Smooth muscle cell (in vitro differentiated cells): ENCODE results near the gene TPK1. TPM values are rescaled to one million over a fixed set of nuclear protein-coding genes. Genes with fewer than 3 reads are reported as not detected.

Source experiments
- DNase-seq: peaks from one replicate; lab custom pipeline; 2025; ENCODE audit not compliant: unreplicated experiment; lab: John Stamatoyannopoulos, UW
- H2AFZ ChIP-seq: fragments of 200-600 bp; sonication (generic); 2 replicates; pipeline ENCODE4 v1.6.0; 2016; ENCODE audit warnings: antibody characterized with exemption, low read depth, mild to moderate bottlenecking
- H3F3A ChIP-seq: fragments of 200-600 bp; sonication (generic); 2 replicates; pipeline ENCODE4 v1.6.0; 2017; ENCODE audit warnings: antibody characterized with exemption, low read depth
- H3K27ac ChIP-seq: fragments of 200-600 bp; sonication (generic); 2 replicates; pipeline ENCODE4 v1.5.1; 2016; ENCODE audit warnings: low read depth, mild to moderate bottlenecking
- H3K27me3 ChIP-seq: fragments of 200-600 bp; sonication (generic); 2 replicates; pipeline ENCODE4 v1.6.1; 2016; ENCODE audit warnings: low read depth, mild to moderate bottlenecking
- H3K36me3 ChIP-seq: fragments of 200-600 bp; sonication (generic); 2 replicates; pipeline ENCODE4 v1.5.1; 2016; ENCODE audit warnings: low read depth
- H3K4me1 ChIP-seq: fragments of 200-600 bp; sonication (generic); 2 replicates; pipeline ENCODE4 v1.5.1; 2016; ENCODE audit warnings: low read depth
- H3K4me2 ChIP-seq: fragments of 200-600 bp; sonication (generic); 2 replicates; pipeline ENCODE4 v1.6.0; 2016; ENCODE audit warnings: mild to moderate bottlenecking
- H3K4me3 ChIP-seq: fragments of 200-600 bp; sonication (generic); 2 replicates; pipeline ENCODE4 v1.5.1; 2016; ENCODE audit warnings: mild to moderate bottlenecking
- H3K79me2 ChIP-seq: fragments of 200-600 bp; sonication (generic); 2 replicates; pipeline ENCODE4 v1.6.0; 2016; ENCODE audit warnings: low read depth, mild to moderate bottlenecking
- H3K9ac ChIP-seq: fragments of 200-600 bp; sonication (generic); 2 replicates; pipeline ENCODE4 v1.6.0; 2016; ENCODE audit warnings: low read depth
- H3K9me3 ChIP-seq: fragments of 200-600 bp; sonication (generic); replicated peaks from 2 replicates; pipeline ENCODE4 v1.5.1; 2016; ENCODE audit warnings: low read depth
- H4K20me1 ChIP-seq: fragments of 200-600 bp; sonication (generic); 2 replicates; pipeline ENCODE4 v1.6.0; 2016; ENCODE audit warnings: low read depth
- WGBS: methylation state at CpG from one replicate; pipeline ENCODE4 v1.1.7; 2016; ENCODE audit warnings: low lambda C conversion rate; 5-methylcytosine and 5-hydroxymethylcytosine counted together
- polyA plus RNA-seq: library from polyadenylated mRNA; unstranded; fragments of >200 nt; fragmentation: Nextera tagmentation; extraction: Ambion mirVana; gene quantifications from 2 replicates; pipeline ENCODE4 v1.2.1, GENCODE V29; 2016
- total RNA-seq: library from RNA; depleted of rRNA; stranded (reverse); fragments of >200 nt; gene quantifications from 2 replicates; pipeline ENCODE4 v1.2.3, GENCODE V29; 2014
- TF ChIP-seq, protein P1 (sequence below): fragments of 200-600 bp; sonication (generic); IDR thresholded peaks from 2 replicates; pipeline ENCODE4 v1.5.1; 2017; ENCODE audit warnings: borderline replicate concordance, mild to moderate bottlenecking, antibody characterized with exemption; ENCODE audit not compliant: insufficient read depth, poor library complexity, severe bottlenecking

The TPK1 gene
- total and polyA plus RNA-seq, 2 experiments from 2014 or later, result 1.2 to 1.9 TPM

DNA sequence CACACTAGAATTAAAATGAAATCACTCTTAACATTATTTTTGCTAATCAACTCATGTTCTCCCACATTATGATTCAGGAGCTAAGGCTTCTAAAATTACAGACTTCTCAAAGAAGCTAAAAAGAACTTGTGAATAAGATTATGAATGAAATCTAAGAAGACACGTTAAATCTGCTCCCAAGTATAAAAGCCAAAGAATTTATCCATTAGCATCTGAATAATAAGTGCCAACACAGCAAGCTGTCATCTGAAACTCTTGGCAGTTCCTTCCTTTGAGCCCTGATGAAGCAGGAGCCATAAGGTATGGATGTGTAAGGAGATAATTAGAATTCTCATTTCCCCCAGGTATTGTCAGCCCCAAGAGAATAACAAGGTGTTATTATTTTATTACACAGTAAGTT, 50.3 kb downstream of the TPK1 start:
- 73% methylated on average over 1 of the region's 1 CpG for WGBS
- Histone ChIP-seq H3K4me3 (no peak overlapping the region), H3K4me1 (no peaks in the 10 kb centered on the region), H3K9ac (no peak overlapping the region), H3K79me2 (no peaks in the 10 kb centered on the region), H3K36me3 (no peaks in the 10 kb centered on the region), H2AFZ (no peak overlapping the region), H3K9me3 (no peaks in the 10 kb centered on the region), H3F3A (no peaks in the 10 kb centered on the region), H3K27me3 (no peaks in the 10 kb centered on the region), H3K4me2 (no peak overlapping the region), H3K27ac (no peak overlapping the region), H4K20me1 (no peaks in the 10 kb centered on the region)
- no peak for DNase-seq
- TF ChIP-seq, protein P1, sequence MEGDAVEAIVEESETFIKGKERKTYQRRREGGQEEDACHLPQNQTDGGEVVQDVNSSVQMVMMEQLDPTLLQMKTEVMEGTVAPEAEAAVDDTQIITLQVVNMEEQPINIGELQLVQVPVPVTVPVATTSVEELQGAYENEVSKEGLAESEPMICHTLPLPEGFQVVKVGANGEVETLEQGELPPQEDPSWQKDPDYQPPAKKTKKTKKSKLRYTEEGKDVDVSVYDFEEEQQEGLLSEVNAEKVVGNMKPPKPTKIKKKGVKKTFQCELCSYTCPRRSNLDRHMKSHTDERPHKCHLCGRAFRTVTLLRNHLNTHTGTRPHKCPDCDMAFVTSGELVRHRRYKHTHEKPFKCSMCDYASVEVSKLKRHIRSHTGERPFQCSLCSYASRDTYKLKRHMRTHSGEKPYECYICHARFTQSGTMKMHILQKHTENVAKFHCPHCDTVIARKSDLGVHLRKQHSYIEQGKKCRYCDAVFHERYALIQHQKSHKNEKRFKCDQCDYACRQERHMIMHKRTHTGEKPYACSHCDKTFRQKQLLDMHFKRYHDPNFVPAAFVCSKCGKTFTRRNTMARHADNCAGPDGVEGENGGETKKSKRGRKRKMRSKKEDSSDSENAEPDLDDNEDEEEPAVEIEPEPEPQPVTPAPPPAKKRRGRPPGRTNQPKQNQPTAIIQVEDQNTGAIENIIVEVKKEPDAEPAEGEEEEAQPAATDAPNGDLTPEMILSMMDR, result no peak

DNA sequence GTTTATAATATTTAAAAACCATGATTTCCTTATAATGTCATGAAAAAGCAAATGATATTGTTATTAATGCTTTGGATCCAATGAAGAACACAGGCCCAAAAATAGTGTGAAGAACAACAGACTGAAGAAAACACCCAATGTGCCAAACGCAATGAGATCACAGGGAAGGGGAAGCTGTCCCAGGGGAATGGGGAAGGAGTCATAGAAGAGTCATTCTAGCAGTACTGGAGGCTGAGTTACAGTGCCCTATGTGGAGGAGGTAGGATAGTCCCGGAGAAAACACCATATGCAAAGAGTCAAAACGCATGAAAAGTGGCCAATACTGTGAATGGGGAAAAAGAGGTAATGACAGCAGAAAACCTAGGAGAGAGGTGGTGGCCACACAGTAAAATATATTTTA, 50.9 kb downstream of the TPK1 start:
- no peak for DNase-seq
- no peaks in the 10 kb centered on the region for H3F3A ChIP-seq
- TF ChIP-seq, protein P1, result no peak
- no peaks in the 10 kb centered on the region for H3K36me3 ChIP-seq
- no peak overlapping the region for H3K4me2 ChIP-seq
- no peaks in the 10 kb centered on the region for H3K4me1 ChIP-seq
- H2AFZ ChIP-seq, result no peak overlapping the region
- no peak overlapping the region for H3K27ac ChIP-seq
- WGBS, result 77% methylated on average over 3 of the region's 3 CpGs
- H3K4me3 ChIP-seq, result no peak overlapping the region
- no peak overlapping the region for H3K9ac ChIP-seq
- no peaks in the 10 kb centered on the region for H3K27me3 ChIP-seq
- H4K20me1 ChIP-seq, result no peaks in the 10 kb centered on the region
- H3K9me3 ChIP-seq, result no peaks in the 10 kb centered on the region
- no peaks in the 10 kb centered on the region for H3K79me2 ChIP-seq

DNA sequence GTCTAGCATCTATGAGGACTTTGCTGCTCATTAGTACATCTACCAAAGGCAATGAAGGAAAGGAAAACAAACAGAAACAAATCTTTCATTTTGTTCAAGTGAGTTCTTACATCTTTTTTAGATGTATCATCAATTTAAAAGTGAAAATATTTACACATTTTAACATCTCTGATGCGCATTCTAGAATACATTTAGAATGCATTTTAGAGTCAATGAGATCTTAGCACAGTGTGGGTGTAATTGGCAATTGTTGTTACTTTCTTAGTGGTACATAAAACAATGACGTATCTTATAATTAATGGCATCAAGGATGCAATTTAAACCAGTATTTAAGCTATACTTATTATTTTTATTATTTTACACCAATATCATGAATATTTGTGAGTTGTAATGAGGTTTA, 51.4 kb downstream of the TPK1 start:
- Histone ChIP-seq H3K4me3 (no peak overlapping the region), H3F3A (no peaks in the 10 kb centered on the region), H3K4me2 (no peak overlapping the region), H3K9ac (no peak overlapping the region), H3K79me2 (no peaks in the 10 kb centered on the region), H3K36me3 (no peaks in the 10 kb centered on the region), H3K4me1 (no peaks in the 10 kb centered on the region), H3K27ac (no peak overlapping the region), H3K9me3 (no peaks in the 10 kb centered on the region), H4K20me1 (no peaks in the 10 kb centered on the region), H2AFZ (no peak overlapping the region), H3K27me3 (no peaks in the 10 kb centered on the region)
- no peak for DNase-seq
- 96% methylated on average over 2 of the region's 2 CpGs for WGBS
- TF ChIP-seq, protein P1, result no peak

DNA sequence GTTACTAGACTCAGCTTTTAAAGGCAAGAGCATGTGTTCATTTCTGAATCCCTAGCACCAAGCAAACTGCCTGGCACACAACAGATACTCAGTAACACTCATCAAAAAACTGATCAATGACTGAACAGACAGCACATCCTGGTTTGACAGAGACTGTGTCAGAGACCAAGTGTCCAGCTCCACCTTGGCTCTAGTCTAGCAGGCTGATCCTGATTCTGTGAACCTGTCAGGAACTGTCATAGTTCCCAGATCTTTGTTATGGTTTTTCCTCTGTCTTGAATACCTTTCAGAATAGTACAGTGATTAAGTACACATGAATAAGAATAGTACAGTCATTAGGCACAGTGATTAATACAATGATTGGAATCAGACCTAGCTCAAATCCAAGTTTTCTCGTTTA, 53.0 kb downstream of the TPK1 start:
- H3K9ac ChIP-seq, result no peak overlapping the region
- no peaks in the 10 kb centered on the region for H3F3A ChIP-seq
- H3K27ac ChIP-seq, result no peak overlapping the region
- no peaks in the 10 kb centered on the region for H3K79me2 ChIP-seq
- no peak overlapping the region for H2AFZ ChIP-seq
- no peaks in the 10 kb centered on the region for H3K27me3 ChIP-seq
- no peaks in the 10 kb centered on the region for H3K36me3 ChIP-seq
- 39% methylated on average over 1 of the region's 1 CpG for WGBS
- TF ChIP-seq, protein P1, result no peak
- no peaks in the 10 kb centered on the region for H3K9me3 ChIP-seq
- H3K4me2 ChIP-seq, result no peak overlapping the region
- no peaks in the 10 kb centered on the region for H4K20me1 ChIP-seq
- no peak overlapping the region for H3K4me3 ChIP-seq
- H3K4me1 ChIP-seq, result no peaks in the 10 kb centered on the region
- no peak for DNase-seq
